A549 (cell line): ENCODE measurements around the gene PBRM1. TPM values are rescaled to one million over a fixed set of nuclear protein-coding genes. Genes with fewer than 3 reads are reported as not detected.

Experiments
- ATAC-seq, 2 experiments: fragments of 200-7000 bp in 1 of 2; fragments of >200 bp in 1 of 2; cut with Nextera tagmentation in 1 of 2; cut with Tn5 transposase in 1 of 2; 3 replicates each; pipeline versions ENCODE4 v1.8.0 to v1.9.1; 2018 to 2020; ENCODE audit warnings: mild to moderate bottlenecking in 1 of 2, moderate library complexity in 1 of 2
- CTCF ChIA-PET: fragments of 300-600 bp; sonication (Branson Sonifier 250); formaldehyde crosslinking; extraction: SDS; loops from one replicate; lab custom pipeline; 2021; ENCODE audit warnings: antibody characterized with exemption, inconsistent platforms; lab: Yijun Ruan, JAX
- POLR2A ChIA-PET: fragments of 350-600 bp; formaldehyde crosslinking; extraction: SDS; loops from one replicate; lab custom pipeline; 2021; ENCODE audit warnings: antibody characterized with exemption, inconsistent platforms; lab: Yijun Ruan, JAX
- DNase-seq, 2 experiments: peaks; one replicate each; pipeline versions ENCODE4 v3.0.0 to v3.0.0-alpha.2; 2011 to 2016; ENCODE audit warnings: low read depth in 1 of 2, low spot score in 1 of 2
- FAIRE-seq: peaks from 2 replicates; lab custom pipeline; 2011; peaks lifted over from hg19 to GRCh38; lab: Jason Lieb, UNC
- H3K27ac ChIP-seq, 2 experiments: fragments of >200 bp; sonication (Bioruptor Twin); formaldehyde crosslinking; 3 replicates each; pipeline ENCODE4 v1.5.1; 2016 to 2017
- H3K4me1 ChIP-seq: fragments of >200 bp; sonication (Bioruptor Twin); formaldehyde crosslinking; 3 replicates; pipeline ENCODE4 v1.6.1; 2016
- H3K4me2 ChIP-seq: fragments of >200 bp; sonication (Bioruptor Twin); formaldehyde crosslinking; 3 replicates; pipeline ENCODE4 v1.6.1; 2016
- H3K4me3 ChIP-seq: fragments of >200 bp; sonication (Bioruptor Twin); formaldehyde crosslinking; 3 replicates; pipeline ENCODE4 v1.5.1; 2016
- H3K9me3 ChIP-seq: fragments of >200 bp; sonication (Bioruptor Twin); formaldehyde crosslinking; 3 replicates; pipeline ENCODE4 v1.6.1; 2016
- CBX8 ChIP-seq: fragments of 200-600 bp; sonication (generic); IDR thresholded peaks from 2 replicates; pipeline ENCODE4 v1.6.1; 2016
- CTCF ChIP-seq: fragments of >200 bp; sonication (Bioruptor Twin); formaldehyde crosslinking; IDR thresholded peaks from 3 replicates; pipeline ENCODE4 v1.5.1; 2016
- HOXB13 ChIP-seq: fragments of 250-450 bp; sonication (Bioruptor Pico); IDR thresholded peaks from 2 replicates; pipeline ENCODE4 v1.5.0; 2020; ENCODE audit warnings: low read depth, mild to moderate bottlenecking, moderate library complexity
- JUN ChIP-seq, 2 experiments: fragments of >200 bp; sonication (Bioruptor Twin); formaldehyde crosslinking; IDR thresholded peaks; 2 replicates in 1 of 2; 3 replicates in 1 of 2; pipeline ENCODE4 v1.6.1; 2016 to 2017
- JUNB ChIP-seq: fragments of >200 bp; sonication (Bioruptor Twin); formaldehyde crosslinking; IDR thresholded peaks from 2 replicates; pipeline ENCODE4 v1.6.1; 2016
- NPAS2 ChIP-seq: fragments of 250-450 bp; sonication (Bioruptor Pico); IDR thresholded peaks from 2 replicates; pipeline ENCODE4 v1.8.0; 2022; ENCODE audit warnings: mild to moderate bottlenecking, moderate library complexity, borderline replicate concordance
- POLR2A ChIP-seq: IDR thresholded peaks from 2 replicates; pipeline ENCODE4 v1.6.1; 2012; ENCODE audit warnings: mild to moderate bottlenecking, low read length
- RAD21 ChIP-seq, 2 experiments: fragments of >200 bp in 1 of 2; sonication (Bioruptor Twin) in 1 of 2; formaldehyde crosslinking in 1 of 2; IDR thresholded peaks in 1 of 2; conservative IDR thresholded peaks in 1 of 2; 2 replicates in 1 of 2; 3 replicates in 1 of 2; pipeline ENCODE4 v1.6.1; 2012 to 2018; ENCODE audit warnings: inconsistent platforms in 1 of 2
- SMC3 ChIP-seq: fragments of >200 bp; sonication (Bioruptor Twin); formaldehyde crosslinking; IDR thresholded peaks from 3 replicates; pipeline ENCODE4 v1.6.1; 2018; ENCODE audit warnings: inconsistent platforms
- TP53 ChIP-seq: fragments of 250-450 bp; sonication (Bioruptor Pico); IDR thresholded peaks from 2 replicates; pipeline ENCODE4 v1.5.0; 2021; ENCODE audit warnings: mild to moderate bottlenecking, moderate library complexity
- ZC3H11A ChIP-seq: fragments of 450-650 bp; IDR thresholded peaks from 2 replicates; pipeline ENCODE4 v1.6.1; 2014; ENCODE audit warnings: antibody characterized with exemption, mild to moderate bottlenecking
- ZSCAN20 ChIP-seq: fragments of 250-450 bp; sonication (Bioruptor Pico); IDR thresholded peaks from 2 replicates; pipeline ENCODE4 v1.8.0; 2022; ENCODE audit warnings: mild to moderate bottlenecking, moderate library complexity
- WGBS: methylation state at CpG from one replicate; pipeline ENCODE4 v1.1.6; 2017; ENCODE audit errors: missing lambda C conversion rate; 5-methylcytosine and 5-hydroxymethylcytosine counted together
- polyA plus RNA-seq, 4 experiments: library from polyadenylated mRNA; depleted of rRNA in 3 of 4; stranded (reverse); fragments of >200 nt; fragmentation: RNase III in 1 of 4; extraction: RNeasy Plus Mini Kit Qiagen cat#74134 plus additional on column Dnase treatment in 1 of 4; gene quantifications; 2 replicates in 3 of 4; 3 replicates in 1 of 4; pipeline ENCODE4 v1.2.3, GENCODE V29; 2011 to 2017
- TF ChIP-seq, protein P1 (sequence below): fragments of 450-650 bp; IDR thresholded peaks from 2 replicates; pipeline ENCODE4 v1.6.1; 2014; ENCODE audit warnings: antibody characterized with exemption
- TF ChIP-seq, protein P2 (sequence below): IDR thresholded peaks from 2 replicates; pipeline ENCODE4 v1.6.1; 2012
- TF ChIP-seq, protein P3 (sequence below): IDR thresholded peaks from 2 replicates; pipeline ENCODE4 v1.6.1; 2012

Gene PBRM1
- polyA plus RNA-seq, 2 of the 4 experiments (the other 2 are of a cell fraction), result 15.0 to 21.6 TPM

DNA sequence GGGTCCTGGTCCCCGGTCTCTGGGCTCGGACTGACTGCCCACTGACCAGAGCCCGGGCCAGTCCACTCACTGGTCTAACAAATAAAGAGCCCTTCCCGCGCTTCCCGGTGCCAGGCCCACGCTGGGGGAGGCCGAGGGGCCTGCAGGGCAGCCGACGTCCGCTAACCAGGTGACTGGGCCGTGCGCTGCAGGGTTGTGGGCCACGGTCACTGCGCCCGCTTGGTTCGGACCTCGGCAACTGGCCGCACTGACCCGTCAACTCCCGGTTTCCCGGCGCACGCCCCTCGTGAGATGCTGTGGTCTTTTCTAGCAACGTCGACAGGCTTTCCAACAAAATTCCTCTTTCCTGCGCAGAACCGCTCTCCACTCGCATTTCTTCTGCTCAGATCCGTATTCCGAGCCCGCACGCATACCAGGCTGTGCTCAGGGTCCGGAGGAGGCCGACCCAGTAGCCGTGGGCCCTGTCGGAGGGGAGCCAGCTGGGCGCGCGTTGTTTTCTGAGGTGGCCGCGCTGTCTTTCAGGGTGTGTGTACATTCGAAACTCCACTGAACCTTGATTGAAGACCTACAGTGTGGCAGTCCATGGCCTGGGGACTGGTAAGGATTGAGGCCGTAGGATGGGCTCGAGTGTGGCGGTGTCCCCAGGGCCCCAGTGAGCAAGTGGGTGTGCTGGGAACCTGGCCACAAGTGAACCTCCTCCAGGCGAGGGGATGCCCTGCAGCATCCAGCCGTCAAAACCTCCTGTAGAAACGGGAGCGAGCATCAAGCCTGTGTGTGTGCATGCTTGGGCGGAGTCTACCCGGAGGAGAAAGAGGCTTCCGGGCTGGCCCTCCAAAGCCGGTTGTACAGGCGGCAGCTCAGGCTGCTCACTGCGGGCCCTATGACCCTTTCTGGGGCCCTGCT lies 151.2 kb downstream of the PBRM1 start (continued):
- no peak for TF ChIP-seq POLR2A
- no peak for TF ChIP-seq HOXB13 (CRISPR knock-in tag)
- TF ChIP-seq, protein P1, sequence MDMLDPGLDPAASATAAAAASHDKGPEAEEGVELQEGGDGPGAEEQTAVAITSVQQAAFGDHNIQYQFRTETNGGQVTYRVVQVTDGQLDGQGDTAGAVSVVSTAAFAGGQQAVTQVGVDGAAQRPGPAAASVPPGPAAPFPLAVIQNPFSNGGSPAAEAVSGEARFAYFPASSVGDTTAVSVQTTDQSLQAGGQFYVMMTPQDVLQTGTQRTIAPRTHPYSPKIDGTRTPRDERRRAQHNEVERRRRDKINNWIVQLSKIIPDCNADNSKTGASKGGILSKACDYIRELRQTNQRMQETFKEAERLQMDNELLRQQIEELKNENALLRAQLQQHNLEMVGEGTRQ, result no peak
- no peak for TF ChIP-seq ZC3H11A
- TF ChIP-seq ZSCAN20 (CRISPR knock-in tag), result no peak
- no peak for TF ChIP-seq NPAS2 (CRISPR knock-in tag)
- TF ChIP-seq RAD21 (conservative IDR thresholded peaks at IDR 0.05 in 1 of 2, IDR thresholded peaks at IDR 0.05 in 1 of 2), result no peak
- TF ChIP-seq JUNB, result no peak
- TF ChIP-seq, all 56 proteins: peak for 0

GRCh38 chr3:52533623-52534280 lies 152.0 kb downstream of the PBRM1 start, which contains the start of gene NT5DC2:
NT5DC2 (minus strand) TSS chr3:52533857; CDS start chr3:52533737, 120 bp downstream.
- H3K9me3 ChIP-seq, result no peaks in the 10 kb centered on the region
- FAIRE-seq (no peak), DNase-seq (peak; percentile 63 to 69), ATAC-seq (peak; percentile 45 to 57)
- H3K27ac ChIP-seq, result peak within 1 kb of the TSS; percentile 94
- 0 out of 3 replicates have a peak, but pooled peaks have one; percentile 17 for TF ChIP-seq SMC3
- TF ChIP-seq, protein P2, sequence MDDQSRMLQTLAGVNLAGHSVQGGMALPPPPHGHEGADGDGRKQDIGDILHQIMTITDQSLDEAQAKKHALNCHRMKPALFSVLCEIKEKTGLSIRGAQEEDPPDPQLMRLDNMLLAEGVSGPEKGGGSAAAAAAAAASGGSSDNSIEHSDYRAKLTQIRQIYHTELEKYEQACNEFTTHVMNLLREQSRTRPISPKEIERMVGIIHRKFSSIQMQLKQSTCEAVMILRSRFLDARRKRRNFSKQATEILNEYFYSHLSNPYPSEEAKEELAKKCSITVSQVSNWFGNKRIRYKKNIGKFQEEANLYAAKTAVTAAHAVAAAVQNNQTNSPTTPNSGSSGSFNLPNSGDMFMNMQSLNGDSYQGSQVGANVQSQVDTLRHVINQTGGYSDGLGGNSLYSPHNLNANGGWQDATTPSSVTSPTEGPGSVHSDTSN, result 0 out of 2 replicates have a peak, but pooled peaks have one; percentile 14
- TF ChIP-seq JUN (IDR thresholded peaks at IDR 0.05), result peak in 1 of 2 experiments; percentile 47; a peak in 1 of 5 replicates
- no peak for TF ChIP-seq CBX8
- TF ChIP-seq CTCF, result 0 out of 3 replicates have a peak, but pooled peaks have one; percentile 18
- peak; percentile 38 for TF ChIP-seq POLR2A
- no peak for TF ChIP-seq TP53
- CTCF ChIA-PET, result interaction anchor here (1.0 kb wide), 1 partner anchor 61 kb away, joined by 4 read pairs; no protein-coding TSS in a partner anchor
- peak within 1 kb of the TSS; percentile 91 for H3K4me2 ChIP-seq
- peak within 1 kb of the TSS; percentile 87 for H3K4me3 ChIP-seq
- POLR2A ChIA-PET, result no interaction called here
- WGBS, result 0% methylated on average over 11 of the region's 91 CpGs
- peaks cover 26% of the 10 kb centered on the region for H3K4me1 ChIP-seq

DNA sequence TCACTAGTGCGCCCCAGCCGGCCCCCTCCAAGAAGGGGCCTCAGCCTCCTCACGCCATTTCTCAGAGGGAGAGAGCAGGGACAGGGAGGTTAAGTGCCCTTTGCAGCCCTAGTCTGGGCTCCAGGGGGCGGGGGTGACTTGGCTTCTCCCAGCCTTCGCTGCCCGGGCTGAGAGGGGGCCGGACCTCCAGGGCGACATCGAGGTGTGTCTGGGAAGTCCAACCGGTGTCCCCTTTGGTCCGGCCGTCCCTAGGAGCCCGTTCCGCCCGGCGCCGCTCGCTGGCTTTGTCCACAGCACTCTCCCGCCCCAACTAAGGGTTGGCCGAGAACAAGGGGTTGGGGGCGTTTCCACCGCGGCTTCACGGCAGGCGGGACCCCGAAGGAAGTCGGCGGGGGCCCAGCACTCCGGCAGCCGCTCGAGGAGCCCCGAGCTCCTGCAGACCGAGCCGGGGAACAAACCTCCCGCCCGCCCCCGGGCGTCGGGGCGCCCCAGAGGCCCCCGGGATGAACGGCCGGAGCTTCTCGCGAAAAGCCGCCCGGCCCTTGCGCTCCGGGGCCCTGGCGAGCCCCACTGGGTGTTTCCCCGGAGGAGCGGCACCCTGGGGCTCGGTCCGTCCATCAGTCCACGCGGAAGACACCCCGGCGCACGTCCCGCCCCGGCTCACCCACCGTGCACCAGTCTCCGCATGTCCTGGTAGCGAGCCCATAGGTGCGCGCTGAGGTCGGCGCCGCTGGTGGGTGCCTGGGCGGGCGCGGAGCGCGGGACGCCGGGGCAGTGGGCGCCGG lies 152.7 kb downstream of the PBRM1 start:
- TF ChIP-seq, protein P3, sequence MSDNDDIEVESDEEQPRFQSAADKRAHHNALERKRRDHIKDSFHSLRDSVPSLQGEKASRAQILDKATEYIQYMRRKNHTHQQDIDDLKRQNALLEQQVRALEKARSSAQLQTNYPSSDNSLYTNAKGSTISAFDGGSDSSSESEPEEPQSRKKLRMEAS, result 0 out of 2 replicates have a peak, but pooled peaks have one; percentile 14
- no peak for TF ChIP-seq POLR2A
- DNase-seq, result peak in 1 of 2 experiments; percentile 33
- Histone ChIP-seq H3K9me3 (no peaks in the 10 kb centered on the region), H3K27ac (peak overlapping the region; percentile 94), H3K4me3 (peak overlapping the region; percentile 87), H3K4me2 (peak overlapping the region; percentile 91), H3K4me1 (peaks cover 23% of the 10 kb centered on the region)
- no peak for FAIRE-seq
- peak in 1 of 2 experiments; percentile 3; a peak in 1 of 6 replicates for ATAC-seq
- 3% methylated on average over 8 of the region's 78 CpGs for WGBS
- POLR2A ChIA-PET, result no interaction called here
- CTCF ChIA-PET, result interaction anchor here (1.0 kb wide), 1 partner anchor 61 kb away, joined by 4 read pairs; no protein-coding TSS in a partner anchor
